OCI-LY1 (cell line): Measurements from ENCODE around the gene IGFBP7.

Experiments
- H2AFZ ChIP-seq: fragments of 200-600 bp; sonication (generic), shearing (Covaris generic); 2 replicates; pipeline ENCODE4 v1.6.0; 2014; ENCODE audit warnings: antibody characterized with exemption, mild to moderate bottlenecking, low read length
- H3F3A ChIP-seq: fragments of 200-600 bp; sonication (generic), shearing (Covaris generic); 2 replicates; pipeline ENCODE4 v1.6.0; 2014; ENCODE audit warnings: mild to moderate bottlenecking, antibody characterized with exemption, low read length, moderate library complexity; ENCODE audit not compliant: insufficient read depth
- H3K27ac ChIP-seq: fragments of 200-600 bp; sonication (generic); 2 replicates; pipeline ENCODE4 v1.5.1; 2014; ENCODE audit warnings: low read length, mixed run types, mild to moderate bottlenecking, low read depth; ENCODE audit not compliant: poor library complexity, severe bottlenecking
- H3K27me3 ChIP-seq: fragments of 200-600 bp; sonication (generic); 2 replicates; pipeline ENCODE4 v1.6.0; 2014; ENCODE audit warnings: antibody characterized with exemption, mild to moderate bottlenecking, low read length, moderate library complexity; ENCODE audit not compliant: insufficient read depth
- H3K36me3 ChIP-seq: fragments of 200-600 bp; sonication (generic); 2 replicates; pipeline ENCODE4 v1.6.1; 2014; ENCODE audit warnings: mild to moderate bottlenecking, antibody characterized with exemption, low read length, moderate library complexity, mixed read lengths; ENCODE audit not compliant: insufficient read depth
- H3K4me1 ChIP-seq: fragments of 200-600 bp; sonication (generic); 2 replicates; pipeline ENCODE4 v1.5.1; 2014; ENCODE audit warnings: mild to moderate bottlenecking, low read length, moderate library complexity; ENCODE audit not compliant: insufficient read depth, severe bottlenecking
- H3K4me2 ChIP-seq: fragments of 200-600 bp; sonication (generic), shearing (Covaris generic); 2 replicates; pipeline ENCODE4 v1.6.1; 2014; ENCODE audit warnings: low read length
- H3K4me3 ChIP-seq: fragments of 200-600 bp; sonication (generic); 2 replicates; pipeline ENCODE4 v1.5.1; 2014; ENCODE audit warnings: low read length, low read depth, mild to moderate bottlenecking, mixed read lengths; ENCODE audit not compliant: poor library complexity, severe bottlenecking
- H3K79me2 ChIP-seq: fragments of 200-600 bp; shearing (Covaris generic); 2 replicates; pipeline ENCODE4 v1.6.1; 2016; ENCODE audit warnings: mixed run types, low read length, mixed read lengths; ENCODE audit not compliant: insufficient read depth
- H3K9ac ChIP-seq: fragments of 200-600 bp; sonication (generic), shearing (Covaris generic); 2 replicates; pipeline ENCODE4 v1.6.1; 2014; ENCODE audit warnings: mild to moderate bottlenecking, low read length, mixed read lengths
- H3K9me2 ChIP-seq: fragments of 200-600 bp; sonication (generic), shearing (Covaris generic); 2 replicates; pipeline ENCODE4 v1.6.1; 2014; ENCODE audit warnings: low read depth, mild to moderate bottlenecking, low read length, mixed read lengths
- H3K9me3 ChIP-seq: fragments of 200-600 bp; shearing (Covaris generic); 2 replicates; pipeline ENCODE4 v1.6.1; 2014; ENCODE audit warnings: low read length, mixed read lengths
- H4K20me1 ChIP-seq: fragments of 200-600 bp; sonication (generic), shearing (Covaris generic); 2 replicates; pipeline ENCODE4 v1.6.0; 2016; ENCODE audit warnings: mild to moderate bottlenecking, low read length; ENCODE audit not compliant: insufficient read depth
- EZH2 ChIP-seq: fragments of 200-600 bp; sonication (generic), shearing (Covaris generic); IDR thresholded peaks from 2 replicates; pipeline ENCODE4 v1.8.0; 2017; ENCODE audit warnings: borderline replicate concordance, mixed run types, mild to moderate bottlenecking, antibody characterized with exemption, low read length, moderate library complexity, mixed read lengths
- TF ChIP-seq, protein P1 (sequence below): fragments of 200-600 bp; sonication (generic), shearing (Covaris generic); IDR thresholded peaks from 2 replicates; pipeline ENCODE4 v1.5.1; 2017; ENCODE audit warnings: mild to moderate bottlenecking, antibody characterized with exemption, low read length, moderate library complexity, mixed read lengths

IGFBP7 gene

DNA sequence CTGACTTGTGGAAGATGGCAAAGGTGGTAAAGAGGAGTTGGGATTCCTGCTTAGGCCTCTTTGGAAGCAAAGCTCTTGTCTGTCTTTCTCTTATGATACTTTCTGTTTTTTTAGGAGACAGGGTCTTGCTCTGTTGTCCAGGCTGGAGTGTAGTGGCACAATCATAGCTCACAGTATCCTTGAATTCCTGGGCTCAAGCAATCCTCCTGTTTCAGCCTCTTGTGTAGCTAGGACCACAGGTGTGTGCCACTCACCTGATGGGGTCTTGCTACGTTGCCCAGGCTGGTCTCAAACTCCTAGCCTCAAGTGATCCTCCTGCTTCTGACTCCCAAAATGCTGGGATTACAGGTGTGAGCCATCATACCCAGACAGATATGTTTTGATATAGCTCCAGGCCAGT is 19.3 kb upstream of the IGFBP7 start:
- no peaks in the 10 kb centered on the region for H3K36me3 ChIP-seq
- no peak overlapping the region for H3K4me2 ChIP-seq
- H3K27me3 ChIP-seq: no peaks in the 10 kb centered on the region
- no peaks in the 10 kb centered on the region for H3F3A ChIP-seq
- no peaks in the 10 kb centered on the region for H3K79me2 ChIP-seq
- no peak overlapping the region for H3K27ac ChIP-seq
- no peak overlapping the region for H3K9ac ChIP-seq
- no peaks in the 10 kb centered on the region for H3K4me1 ChIP-seq
- H3K4me3 ChIP-seq: no peak overlapping the region
- H2AFZ ChIP-seq: no peak overlapping the region
- H4K20me1 ChIP-seq: no peaks in the 10 kb centered on the region
- H3K9me2 ChIP-seq: no peaks in the 10 kb centered on the region
- no peaks in the 10 kb centered on the region for H3K9me3 ChIP-seq
- no peak for TF ChIP-seq EZH2
- TF ChIP-seq, protein P1, sequence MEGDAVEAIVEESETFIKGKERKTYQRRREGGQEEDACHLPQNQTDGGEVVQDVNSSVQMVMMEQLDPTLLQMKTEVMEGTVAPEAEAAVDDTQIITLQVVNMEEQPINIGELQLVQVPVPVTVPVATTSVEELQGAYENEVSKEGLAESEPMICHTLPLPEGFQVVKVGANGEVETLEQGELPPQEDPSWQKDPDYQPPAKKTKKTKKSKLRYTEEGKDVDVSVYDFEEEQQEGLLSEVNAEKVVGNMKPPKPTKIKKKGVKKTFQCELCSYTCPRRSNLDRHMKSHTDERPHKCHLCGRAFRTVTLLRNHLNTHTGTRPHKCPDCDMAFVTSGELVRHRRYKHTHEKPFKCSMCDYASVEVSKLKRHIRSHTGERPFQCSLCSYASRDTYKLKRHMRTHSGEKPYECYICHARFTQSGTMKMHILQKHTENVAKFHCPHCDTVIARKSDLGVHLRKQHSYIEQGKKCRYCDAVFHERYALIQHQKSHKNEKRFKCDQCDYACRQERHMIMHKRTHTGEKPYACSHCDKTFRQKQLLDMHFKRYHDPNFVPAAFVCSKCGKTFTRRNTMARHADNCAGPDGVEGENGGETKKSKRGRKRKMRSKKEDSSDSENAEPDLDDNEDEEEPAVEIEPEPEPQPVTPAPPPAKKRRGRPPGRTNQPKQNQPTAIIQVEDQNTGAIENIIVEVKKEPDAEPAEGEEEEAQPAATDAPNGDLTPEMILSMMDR: no peak

DNA sequence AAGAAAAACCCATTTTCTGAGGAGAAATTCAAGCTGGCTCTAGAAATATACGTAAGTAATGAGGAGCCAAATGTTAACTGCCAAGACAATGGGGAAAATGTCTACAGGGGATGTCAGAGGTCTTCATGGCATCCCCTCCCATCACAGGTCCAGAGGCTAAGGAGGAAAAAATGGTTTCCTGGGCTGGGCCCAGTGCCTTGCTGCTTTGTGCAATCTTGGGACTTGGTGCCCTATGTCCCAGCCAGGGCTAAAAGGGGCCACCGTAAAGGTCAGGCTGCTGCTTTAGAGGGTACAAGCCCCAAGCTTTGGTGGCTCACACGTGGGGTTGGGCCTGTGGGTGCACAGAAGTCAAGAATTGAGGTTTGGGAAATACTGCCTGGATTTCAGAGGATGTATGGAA is 17.2 kb upstream of the IGFBP7 start:
- Histone ChIP-seq H3K4me2 (no peak overlapping the region), H3F3A (no peaks in the 10 kb centered on the region), H3K27ac (no peak overlapping the region), H3K36me3 (no peaks in the 10 kb centered on the region), H3K9me3 (no peaks in the 10 kb centered on the region), H4K20me1 (no peaks in the 10 kb centered on the region), H3K9me2 (no peaks in the 10 kb centered on the region), H3K9ac (no peak overlapping the region), H3K79me2 (no peaks in the 10 kb centered on the region), H3K4me1 (no peaks in the 10 kb centered on the region), H2AFZ (no peak overlapping the region), H3K27me3 (no peaks in the 10 kb centered on the region), H3K4me3 (no peak overlapping the region)
- no peak for TF ChIP-seq EZH2
- TF ChIP-seq, protein P1: no peak

DNA sequence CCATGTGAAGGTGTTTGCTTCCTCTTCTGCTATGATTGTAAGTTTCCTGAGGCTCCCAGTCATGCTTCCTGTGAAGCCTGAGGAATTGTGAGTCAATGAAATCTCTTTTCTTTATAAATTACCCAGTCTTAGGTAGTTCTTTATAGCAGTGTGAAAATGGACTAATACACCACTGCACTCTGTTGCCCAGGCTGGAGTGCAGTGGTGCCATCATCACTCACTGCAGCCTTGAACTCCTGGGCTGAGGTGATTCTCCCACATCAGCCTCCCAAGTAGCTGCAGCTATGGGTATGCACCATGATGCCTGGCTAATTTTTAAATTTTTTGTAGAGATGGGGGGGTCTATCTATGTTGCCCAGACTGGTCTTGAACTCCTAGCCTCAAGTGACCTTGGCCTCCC is 15.8 kb upstream of the IGFBP7 start:
- TF ChIP-seq EZH2: no peak

DNA sequence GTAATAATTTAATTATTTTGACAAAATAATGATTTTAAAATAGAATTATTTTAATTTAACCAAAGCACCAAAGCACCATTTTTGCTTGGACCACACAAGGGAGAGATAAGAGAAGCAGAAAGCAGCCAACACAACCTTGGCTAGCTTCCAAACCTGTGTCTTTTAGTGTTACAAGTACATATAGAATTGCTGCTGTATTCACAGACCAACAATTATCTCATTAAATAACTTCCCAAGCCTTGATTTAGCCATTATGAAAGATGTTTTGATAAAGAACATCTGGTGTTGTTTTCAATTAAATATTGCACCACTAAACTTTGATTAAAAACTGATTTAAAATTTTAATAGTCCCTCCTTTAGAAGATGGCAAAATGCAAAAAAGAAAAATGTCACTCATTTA is 14.0 kb upstream of the IGFBP7 start:
- H3K9me3 ChIP-seq: no peaks in the 10 kb centered on the region
- H3K4me1 ChIP-seq: no peaks in the 10 kb centered on the region
- TF ChIP-seq, protein P1: no peak
- TF ChIP-seq EZH2: no peak
- H3K27me3 ChIP-seq: no peaks in the 10 kb centered on the region
- H3K36me3 ChIP-seq: no peaks in the 10 kb centered on the region
- H3K4me3 ChIP-seq: no peak overlapping the region
- H3F3A ChIP-seq: no peaks in the 10 kb centered on the region
- H3K9ac ChIP-seq: no peak overlapping the region
- H3K9me2 ChIP-seq: no peaks in the 10 kb centered on the region
- no peak overlapping the region for H2AFZ ChIP-seq
- H4K20me1 ChIP-seq: no peaks in the 10 kb centered on the region
- no peak overlapping the region for H3K27ac ChIP-seq
- H3K79me2 ChIP-seq: no peaks in the 10 kb centered on the region
- no peak overlapping the region for H3K4me2 ChIP-seq

More for the DNA sequence above, 15.8 kb upstream of the IGFBP7 start:
- Histone ChIP-seq H3K79me2 (no peaks in the 10 kb centered on the region), H3K27ac (no peak overlapping the region), H3K4me1 (no peaks in the 10 kb centered on the region), H3K4me2 (no peak overlapping the region), H3K4me3 (no peak overlapping the region), H3K36me3 (no peaks in the 10 kb centered on the region), H2AFZ (no peak overlapping the region), H3K9me2 (no peaks in the 10 kb centered on the region), H3K9ac (no peak overlapping the region), H4K20me1 (no peaks in the 10 kb centered on the region), H3F3A (no peaks in the 10 kb centered on the region), H3K9me3 (no peaks in the 10 kb centered on the region), H3K27me3 (no peaks in the 10 kb centered on the region)
